IMR-90 (cell line): Measurements from ENCODE around the gene BTG4. TPM values are rescaled to one million over a fixed set of nuclear protein-coding genes. Genes with fewer than 3 reads are reported as not detected.

Experiments used
- ATAC-seq: fragments of 200-7000 bp; cut with Tn5 transposase; 2 replicates; pipeline ENCODE4 v1.9.1; 2020; ENCODE audit warnings: low read depth, mild to moderate bottlenecking, moderate library complexity
- BruUV-seq: library from RNA; stranded (reverse); fragments of 400-500 nt; replicated peaks from 2 replicates; lab custom pipeline; 2021; lab: Mats Ljungman, UMichigan
- CTCF ChIA-PET: fragments of 300-600 bp; formaldehyde crosslinking; extraction: SDS; loops from one replicate; lab custom pipeline; 2021; ENCODE audit warnings: antibody characterized with exemption; lab: Yijun Ruan, JAX
- POLR2A ChIA-PET: fragments of 300-600 bp; sonication (Branson Sonifier 250); formaldehyde crosslinking; loops from one replicate; lab custom pipeline; 2022; ENCODE audit warnings: antibody characterized with exemption; ENCODE audit not compliant: unreplicated experiment; lab: Charles Lee
- DNase-seq: peaks from one replicate; pipeline ENCODE4 v3.0.0; 2013
- H2AFZ ChIP-seq: replicated peaks from 2 replicates; pipeline ENCODE3; 2013; ENCODE audit warnings: low read length, mild to moderate bottlenecking; ENCODE audit not compliant: poor library complexity
- H2AK5ac ChIP-seq: 2 replicates; pipeline ENCODE4 v1.6.1; 2013; ENCODE audit warnings: low read depth, low read length, inconsistent platforms
- H2AK9ac ChIP-seq: replicated peaks from 2 replicates; pipeline ENCODE3; 2013; ENCODE audit warnings: mild to moderate bottlenecking, low read depth, low read length, moderate library complexity; ENCODE audit not compliant: poor library complexity
- H2BK120ac ChIP-seq: 2 replicates; pipeline ENCODE4 v1.6.1; 2013; ENCODE audit warnings: low read depth, low read length, inconsistent platforms
- H2BK15ac ChIP-seq: 3 replicates; pipeline ENCODE4 v1.6.1; 2013; ENCODE audit warnings: low read depth, low read length, inconsistent platforms
- H2BK20ac ChIP-seq: 2 replicates; pipeline ENCODE4 v1.6.1; 2013; ENCODE audit warnings: low read depth, mild to moderate bottlenecking, inconsistent platforms, low read length, moderate library complexity
- H2BK5ac ChIP-seq: 2 replicates; pipeline ENCODE4 v1.6.1; 2013; ENCODE audit warnings: mild to moderate bottlenecking, low read depth, low read length, inconsistent platforms; ENCODE audit not compliant: poor library complexity, severe bottlenecking
- H3K14ac ChIP-seq: replicated peaks from 2 replicates; pipeline ENCODE4 v1.6.1; 2013; ENCODE audit warnings: low read depth, low read length, inconsistent platforms
- H3K18ac ChIP-seq: 2 replicates; pipeline ENCODE4 v1.6.1; 2013; ENCODE audit warnings: low read depth, low read length, control low read depth
- H3K23ac ChIP-seq: 2 replicates; pipeline ENCODE4 v1.6.1; 2013; ENCODE audit warnings: low read depth, low read length, inconsistent platforms
- H3K27ac ChIP-seq: 2 replicates; pipeline ENCODE4 v1.5.1; 2013; ENCODE audit warnings: mild to moderate bottlenecking, control low read depth, low read length; ENCODE audit not compliant: insufficient read depth
- H3K27me3 ChIP-seq: 2 replicates; pipeline ENCODE4 v1.6.1; 2013; ENCODE audit warnings: low read length; ENCODE audit not compliant: control insufficient read depth, insufficient read depth
- H3K36me3 ChIP-seq: 2 replicates; pipeline ENCODE4 v1.6.1; 2013; ENCODE audit warnings: low read length, mixed read lengths; ENCODE audit not compliant: control insufficient read depth, insufficient read depth
- H3K4ac ChIP-seq: 2 replicates; pipeline ENCODE4 v1.6.1; 2013; ENCODE audit warnings: low read depth, low read length, inconsistent platforms
- H3K4me1 ChIP-seq: 2 replicates; pipeline ENCODE4 v1.6.1; 2013; ENCODE audit warnings: low read length, mixed read lengths; ENCODE audit not compliant: control insufficient read depth, insufficient read depth
- H3K4me2 ChIP-seq: 2 replicates; pipeline ENCODE4 v1.6.1; 2013; ENCODE audit warnings: low read depth, mild to moderate bottlenecking, control low read depth, low read length, moderate library complexity
- H3K4me3 ChIP-seq: 2 replicates; pipeline ENCODE4 v1.5.1; 2013; ENCODE audit warnings: low read depth, mild to moderate bottlenecking, control low read depth, low read length, moderate library complexity; ENCODE audit not compliant: insufficient read depth
- H3K56ac ChIP-seq: 2 replicates; pipeline ENCODE4 v1.6.1; 2013; ENCODE audit warnings: low read length, inconsistent platforms; ENCODE audit not compliant: insufficient read depth; ENCODE audit errors: extremely low read depth
- H3K79me1 ChIP-seq, 2 experiments: 2 replicates each; pipeline ENCODE4 v1.6.1; 2013; ENCODE audit warnings: low read length in 2 of 2, inconsistent platforms in 1 of 2, low read depth in 1 of 2
- H3K9ac ChIP-seq: 2 replicates; pipeline ENCODE4 v1.6.1; 2013; ENCODE audit warnings: low read depth, low read length, control low read depth
- H3K9me1 ChIP-seq: 2 replicates; pipeline ENCODE4 v1.6.1; 2013; ENCODE audit warnings: low read length, inconsistent platforms; ENCODE audit not compliant: insufficient read depth
- H3K9me3 ChIP-seq: 2 replicates; pipeline ENCODE4 v1.6.1; 2013; ENCODE audit warnings: low read length; ENCODE audit not compliant: control insufficient read depth, insufficient read depth
- H4K20me1 ChIP-seq: 2 replicates; pipeline ENCODE4 v1.6.1; 2013; ENCODE audit warnings: low read length, inconsistent platforms; ENCODE audit not compliant: insufficient read depth
- H4K5ac ChIP-seq: 2 replicates; pipeline ENCODE4 v1.6.1; 2013; ENCODE audit warnings: mild to moderate bottlenecking, low read depth, low read length, control low read depth
- H4K8ac ChIP-seq, 2 experiments: 2 replicates each; pipeline ENCODE4 v1.6.1; 2013; ENCODE audit warnings: low read depth in 2 of 2, low read length in 2 of 2, control low read depth in 1 of 2, inconsistent platforms in 1 of 2
- H4K91ac ChIP-seq: 2 replicates; pipeline ENCODE4 v1.6.1; 2013; ENCODE audit warnings: low read depth, low read length, inconsistent platforms; ENCODE audit not compliant: insufficient read depth
- BHLHE40 ChIP-seq: fragments of 150-350 bp; IDR thresholded peaks from 2 replicates; pipeline ENCODE4 v1.6.1; 2016; ENCODE audit warnings: mild to moderate bottlenecking, low read depth, low read length
- CEBPB ChIP-seq: IDR thresholded peaks from 2 replicates; pipeline ENCODE4 v1.6.1; 2012; ENCODE audit warnings: low read depth, low read length, improper control_type of control experiment
- CHD1 ChIP-seq: IDR thresholded peaks from 2 replicates; pipeline ENCODE4 v1.6.1; 2012; ENCODE audit warnings: low read depth, low read length, improper control_type of control experiment
- FOS ChIP-seq: fragments of 150-350 bp; IDR thresholded peaks from 2 replicates; pipeline ENCODE4 v1.6.1; 2016; ENCODE audit warnings: low read depth, low read length
- MAFK ChIP-seq: IDR thresholded peaks from 2 replicates; pipeline ENCODE4 v1.6.1; 2012; ENCODE audit warnings: low read depth, low read length, improper control_type of control experiment
- MAZ ChIP-seq: IDR thresholded peaks from 2 replicates; pipeline ENCODE4 v1.6.1; 2012; ENCODE audit warnings: low read depth, mild to moderate bottlenecking, low read length, improper control_type of control experiment, moderate library complexity, borderline replicate concordance
- MXI1 ChIP-seq: IDR thresholded peaks from 2 replicates; pipeline ENCODE4 v1.6.1; 2012; ENCODE audit warnings: low read depth, mild to moderate bottlenecking, low read length, moderate library complexity, borderline replicate concordance
- NFE2L2 ChIP-seq: fragments of 150-350 bp; IDR thresholded peaks from 2 replicates; pipeline ENCODE4 v1.6.1; 2016; ENCODE audit warnings: low read depth, mild to moderate bottlenecking, low read length
- POLR2A ChIP-seq: IDR thresholded peaks from 2 replicates; pipeline ENCODE4 v1.6.1; 2012; ENCODE audit warnings: mild to moderate bottlenecking, low read depth, low read length
- RAD21 ChIP-seq: IDR thresholded peaks from 2 replicates; pipeline ENCODE4 v1.6.1; 2012; ENCODE audit warnings: low read length, improper control_type of control experiment
- RCOR1 ChIP-seq: IDR thresholded peaks from 2 replicates; pipeline ENCODE4 v1.6.1; 2012; ENCODE audit warnings: mild to moderate bottlenecking, low read length, improper control_type of control experiment; ENCODE audit not compliant: insufficient replicate concordance
- RFX5 ChIP-seq: IDR thresholded peaks from 2 replicates; pipeline ENCODE4 v1.8.0; 2012; ENCODE audit warnings: low read depth, mild to moderate bottlenecking, low read length, moderate library complexity
- SMC3 ChIP-seq: fragments of 150-350 bp; IDR thresholded peaks from 2 replicates; pipeline ENCODE4 v1.6.1; 2016; ENCODE audit warnings: low read depth, mild to moderate bottlenecking, antibody characterized with exemption, low read length, moderate library complexity
- USF2 ChIP-seq: fragments of 150-350 bp; IDR thresholded peaks from 2 replicates; pipeline ENCODE4 v1.6.1; 2017; ENCODE audit warnings: mild to moderate bottlenecking, antibody characterized with exemption, low read length, low read depth
- WGBS, 2 experiments: methylation state at CpG; one replicate each; pipeline versions ENCODE4 v1.1.5 to v1.1.7; 2013; ENCODE audit warnings: missing lambda C conversion rate in 2 of 2; ENCODE audit not compliant: insufficient read length in 1 of 2; ENCODE audit errors: extremely low coverage in 2 of 2; 5-methylcytosine and 5-hydroxymethylcytosine counted together
- dilution Hi-C: fragments of 300-500 bp; cut with HindIII; formaldehyde crosslinking; loops from one replicate; pipeline ENCODE4 v1.14.3; 2018; ENCODE audit warnings: low sequenced_read_pairs; ENCODE audit not compliant: unreplicated experiment
- in situ Hi-C: fragments of 300-500 bp; cut with MboI; formaldehyde crosslinking; loops from 3 replicates; pipeline ENCODE4 v1.14.3; 2019; ENCODE audit warnings: low sequenced_read_pairs, inconsistent platforms, mixed read lengths
- intact Hi-C: fragments of 100-400 bp; cut with micrococcal nuclease; formaldehyde crosslinking; loops from 2 replicates; pipeline ENCODE4 v1.10.0; 2022
- polyA plus RNA-seq, 3 experiments: library from polyadenylated mRNA; depleted of rRNA; stranded (reverse); fragments of >200 nt; gene quantifications; 2 replicates each; pipeline ENCODE4 v1.2.3, GENCODE V29; 2012; ENCODE audit warnings: low replicate concordance in 1 of 3
- total RNA-seq: library from RNA; depleted of rRNA; stranded (reverse); fragments of >200 nt; gene quantifications from 2 replicates; pipeline ENCODE4 v1.2.3, GENCODE V29; 2012
- TF ChIP-seq, protein P1 (sequence below): conservative IDR thresholded peaks from 2 replicates; pipeline ENCODE4 v1.5.1; 2012; ENCODE audit warnings: mild to moderate bottlenecking, low read depth, low read length, improper control_type of control experiment
- TF ChIP-seq, protein P2 (sequence below): fragments of 150-350 bp; IDR thresholded peaks from 2 replicates; pipeline ENCODE4 v1.6.1; 2016; ENCODE audit warnings: low read depth, mild to moderate bottlenecking, low read length, moderate library complexity, borderline replicate concordance

The BTG4 gene
- total and polyA plus RNA-seq, 2 of the 4 experiments (the other 2 are of a cell fraction), result not detected

GRCh38 chr11:111560800-111561199, 48.6 kb upstream of the BTG4 start:
- intact Hi-C loops, result no loop called here
- H4K5ac ChIP-seq, result peak overlapping the region; percentile 67; the same call in 1 of the 2 replicates
- DNase-seq, result no peak
- TF ChIP-seq RFX5 (no peak), SMC3 (no peak), CEBPB (no peak), BHLHE40 (no peak), POLR2A (no peak), FOS (no peak), MAFK (no peak), MAZ (no peak), MXI1 (no peak), RAD21 (no peak), NFE2L2 (no peak), USF2 (no peak), RCOR1 (no peak), CHD1 (no peak)
- TF ChIP-seq, protein P1, sequence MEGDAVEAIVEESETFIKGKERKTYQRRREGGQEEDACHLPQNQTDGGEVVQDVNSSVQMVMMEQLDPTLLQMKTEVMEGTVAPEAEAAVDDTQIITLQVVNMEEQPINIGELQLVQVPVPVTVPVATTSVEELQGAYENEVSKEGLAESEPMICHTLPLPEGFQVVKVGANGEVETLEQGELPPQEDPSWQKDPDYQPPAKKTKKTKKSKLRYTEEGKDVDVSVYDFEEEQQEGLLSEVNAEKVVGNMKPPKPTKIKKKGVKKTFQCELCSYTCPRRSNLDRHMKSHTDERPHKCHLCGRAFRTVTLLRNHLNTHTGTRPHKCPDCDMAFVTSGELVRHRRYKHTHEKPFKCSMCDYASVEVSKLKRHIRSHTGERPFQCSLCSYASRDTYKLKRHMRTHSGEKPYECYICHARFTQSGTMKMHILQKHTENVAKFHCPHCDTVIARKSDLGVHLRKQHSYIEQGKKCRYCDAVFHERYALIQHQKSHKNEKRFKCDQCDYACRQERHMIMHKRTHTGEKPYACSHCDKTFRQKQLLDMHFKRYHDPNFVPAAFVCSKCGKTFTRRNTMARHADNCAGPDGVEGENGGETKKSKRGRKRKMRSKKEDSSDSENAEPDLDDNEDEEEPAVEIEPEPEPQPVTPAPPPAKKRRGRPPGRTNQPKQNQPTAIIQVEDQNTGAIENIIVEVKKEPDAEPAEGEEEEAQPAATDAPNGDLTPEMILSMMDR, result no peak
- TF ChIP-seq, protein P2, sequence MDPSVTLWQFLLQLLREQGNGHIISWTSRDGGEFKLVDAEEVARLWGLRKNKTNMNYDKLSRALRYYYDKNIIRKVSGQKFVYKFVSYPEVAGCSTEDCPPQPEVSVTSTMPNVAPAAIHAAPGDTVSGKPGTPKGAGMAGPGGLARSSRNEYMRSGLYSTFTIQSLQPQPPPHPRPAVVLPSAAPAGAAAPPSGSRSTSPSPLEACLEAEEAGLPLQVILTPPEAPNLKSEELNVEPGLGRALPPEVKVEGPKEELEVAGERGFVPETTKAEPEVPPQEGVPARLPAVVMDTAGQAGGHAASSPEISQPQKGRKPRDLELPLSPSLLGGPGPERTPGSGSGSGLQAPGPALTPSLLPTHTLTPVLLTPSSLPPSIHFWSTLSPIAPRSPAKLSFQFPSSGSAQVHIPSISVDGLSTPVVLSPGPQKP, result no peak
- peak overlapping the region; percentile 61 for H3K23ac ChIP-seq
- in situ Hi-C loops, result no loop called here
- H2BK120ac ChIP-seq, result peak overlapping the region; percentile 94
- H3K4me1 ChIP-seq, result peaks cover 41% of the 10 kb centered on the region
- dilution Hi-C loops, result no loop called here
- 100% methylated on average over 1 of the region's 3 CpGs; no CpG with 5 or more reads in 1 of the 2 experiments for WGBS, 2 experiments
- no peaks in the 10 kb centered on the region for H3K27me3 ChIP-seq
- peaks cover 34% of the 10 kb centered on the region for H3K36me3 ChIP-seq
- H3K27ac ChIP-seq, result peak overlapping the region; percentile 75
- ChIA-PET POLR2A (no interaction called here), CTCF (interaction anchor here (1.0 kb wide), 1 partner anchor 106 kb away, joined by 3 read pairs; no protein-coding TSS in a partner anchor)
- no peak overlapping the region for H3K4me2 ChIP-seq
- H2AFZ ChIP-seq, result no peak overlapping the region
- H3K9me3 ChIP-seq, result peaks cover 2% of the 10 kb centered on the region; the same call in 1 of the 2 replicates
- peaks cover 15% of the 10 kb centered on the region for H3K9me1 ChIP-seq
- H2AK9ac ChIP-seq, result no peak overlapping the region
- H3K56ac ChIP-seq, result peak overlapping the region; percentile 61; the same call in 1 of the 2 replicates
- peak overlapping the region; percentile 98 for H2BK5ac ChIP-seq
- peak overlapping the region; percentile 91 for H3K18ac ChIP-seq
- peak overlapping the region; percentile 93 for H2AK5ac ChIP-seq
- no TSS peak for BruUV-seq
- peak overlapping the region; percentile 95 for H2BK20ac ChIP-seq
- H4K20me1 ChIP-seq, result peaks cover 3% of the 10 kb centered on the region; the same call in 1 of the 2 replicates
- H3K4me3 ChIP-seq, result no peak overlapping the region
- H3K79me1 ChIP-seq, result peaks cover 6 to 32% of the 10 kb centered on the region in 2 experiments
- H3K9ac ChIP-seq, result peak overlapping the region; percentile 15; the same call in 1 of the 2 replicates
- no peak for ATAC-seq
- H4K8ac ChIP-seq, result peak overlapping the region; percentile 43 to 68
- peak overlapping the region; percentile 79 for H3K4ac ChIP-seq
- H4K91ac ChIP-seq, result peak overlapping the region; percentile 96
- peak overlapping the region; percentile 65 for H3K14ac ChIP-seq
- peak overlapping the region; percentile 95; the same call in 2 of the 3 replicates for H2BK15ac ChIP-seq
